Liver (tissue), 9 donors: ENCODE results near the gene MPHOSPH6. TPM values are rescaled to one million over a fixed set of nuclear protein-coding genes. Genes with fewer than 3 reads are reported as not detected.

ENCODE experiments used
- DNase-seq: peaks from one replicate; pipeline ENCODE4 v3.0.0-alpha.2; 2017; ENCODE audit warnings: low spot score
- H3K27ac ChIP-seq, 2 donors: one replicate each; pipeline ENCODE4 v1.7.0; 2013; ENCODE audit warnings: inconsistent platforms in 2 of 2, low read length in 2 of 2, control low read depth in 1 of 2, low read depth in 1 of 2, mild to moderate bottlenecking in 1 of 2
- H3K27me3 ChIP-seq, 4 donors: one replicate each; pipeline versions ENCODE4 v1.6.1 to v1.7.0; 2013; ENCODE audit warnings: low read length in 3 of 4, inconsistent platforms in 1 of 4, mild to moderate bottlenecking in 1 of 4, moderate library complexity in 1 of 4; ENCODE audit not compliant: control insufficient read depth in 4 of 4, insufficient read depth in 4 of 4
- H3K36me3 ChIP-seq, 4 donors: one replicate each; pipeline versions ENCODE4 v1.6.1 to v1.7.0; 2013; ENCODE audit warnings: low read length in 3 of 4, mild to moderate bottlenecking in 3 of 4, low read depth in 1 of 4, moderate library complexity in 1 of 4; ENCODE audit not compliant: control insufficient read depth in 4 of 4, insufficient read depth in 3 of 4
- H3K4me1 ChIP-seq, 4 donors: one replicate each; pipeline versions ENCODE4 v1.6.1 to v1.7.0; 2013; ENCODE audit warnings: low read length in 3 of 4, mild to moderate bottlenecking in 3 of 4, moderate library complexity in 1 of 4; ENCODE audit not compliant: control insufficient read depth in 4 of 4, insufficient read depth in 4 of 4
- H3K4me3 ChIP-seq, 3 donors: one replicate each; pipeline versions ENCODE4 v1.6.1 to v1.7.0; 2013; ENCODE audit warnings: low read length in 3 of 3, control low read depth in 1 of 3, low read depth in 1 of 3, mild to moderate bottlenecking in 1 of 3
- H3K9ac ChIP-seq, 2 donors: one replicate each; pipeline ENCODE4 v1.7.0; 2013; ENCODE audit warnings: low read length in 2 of 2, mild to moderate bottlenecking in 2 of 2, moderate library complexity in 2 of 2, control low read depth in 1 of 2, low read depth in 1 of 2
- H3K9me3 ChIP-seq, 4 donors: one replicate each; pipeline versions ENCODE4 v1.6.1 to v1.7.0; 2013; ENCODE audit warnings: low read length in 3 of 4; ENCODE audit not compliant: control insufficient read depth in 4 of 4
- FOXA1 ChIP-seq: IDR thresholded peaks from 2 replicates; pipeline ENCODE4 v1.6.1; 2016; ENCODE audit warnings: antibody characterized with exemption
- HNF4A ChIP-seq, 2 donors: conservative IDR thresholded peaks; 2 replicates each; pipeline ENCODE4 v1.6.1; 2016; ENCODE audit warnings: antibody characterized with exemption in 2 of 2, mild to moderate bottlenecking in 2 of 2
- HNF4G ChIP-seq: IDR thresholded peaks from 2 replicates; pipeline ENCODE4 v1.6.1; 2016; ENCODE audit warnings: antibody characterized with exemption
- JUND ChIP-seq, 2 donors: IDR thresholded peaks; 2 replicates each; pipeline ENCODE4 v1.6.1; 2016; ENCODE audit warnings: antibody characterized with exemption in 2 of 2
- NR2F2 ChIP-seq: IDR thresholded peaks from 2 replicates; pipeline ENCODE4 v1.6.1; 2016; ENCODE audit warnings: antibody characterized with exemption
- REST ChIP-seq: IDR thresholded peaks from 2 replicates; pipeline ENCODE4 v1.6.1; 2016; ENCODE audit warnings: antibody characterized with exemption, mild to moderate bottlenecking
- RXRA ChIP-seq, 2 donors: IDR thresholded peaks; 2 replicates each; pipeline ENCODE4 v1.6.1; 2017 to 2018; ENCODE audit warnings: antibody characterized with exemption in 2 of 2, mild to moderate bottlenecking in 1 of 2
- WGBS: extraction: QIAGEN DNeasy Blood & Tissue Kit; methylation state at CpG from one replicate; pipeline ENCODE4 v1.1.7; 2013; 5-methylcytosine and 5-hydroxymethylcytosine counted together
- polyA plus RNA-seq, 2 donors: library from polyadenylated mRNA; stranded (reverse) in 1 of 2; unstranded in 1 of 2; fragments of 200-250 nt in 1 of 2; fragments of >200 nt in 1 of 2; fragmentation: Nextera tagmentation in 1 of 2; extraction: Ambion mirVana in 1 of 2; gene quantifications; one replicate each; pipeline versions ENCODE4 v1.2.1 to v1.2.3, GENCODE V29; 2013 to 2015
- total RNA-seq, 2 donors: library from RNA; depleted of rRNA; stranded (reverse); fragments of >200 nt; gene quantifications; one replicate each; pipeline ENCODE4 v1.2.3, GENCODE V29; 2014
- TF ChIP-seq, protein P1 (sequence below): IDR thresholded peaks from 2 replicates; pipeline ENCODE4 v1.6.1; 2016; ENCODE audit warnings: antibody characterized with exemption
- TF ChIP-seq, protein P2 (sequence below): fragments of 150-350 bp; IDR thresholded peaks from 2 replicates; pipeline ENCODE4 v1.5.1; 2017; ENCODE audit warnings: improper control_type of control experiment, low read depth, low read length; ENCODE audit not compliant: missing input control
- TF ChIP-seq, protein P3 (sequence below): IDR thresholded peaks from 2 replicates; pipeline ENCODE4 v1.6.1; 2016; ENCODE audit warnings: antibody characterized with exemption
- donor health status: healthy.
- donor health status: healthy.
- donor health status: healthy.
- donor health status: healthy.
- donor health status: healthy.

MPHOSPH6 gene
- total and polyA plus RNA-seq, 4 donors: 7.3 to 15.1 (median 11.3) TPM

- TF ChIP-seq REST: no peak
- TF ChIP-seq JUND (IDR thresholded peaks at IDR 0.05): no peak
Measured at GRCh38 chr16:82201351-82201750, 31.3 kb upstream of the MPHOSPH6 start (continued).

GRCh38 chr16:82199209-82199608 lies 29.2 kb upstream of the MPHOSPH6 start:
- 94% methylated on average over 1 of the region's 1 CpG for WGBS
- DNase-seq: no peak
- TF ChIP-seq, protein P1, sequence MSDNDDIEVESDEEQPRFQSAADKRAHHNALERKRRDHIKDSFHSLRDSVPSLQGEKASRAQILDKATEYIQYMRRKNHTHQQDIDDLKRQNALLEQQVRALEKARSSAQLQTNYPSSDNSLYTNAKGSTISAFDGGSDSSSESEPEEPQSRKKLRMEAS: no peak
- no peak for TF ChIP-seq NR2F2
- no peak for TF ChIP-seq FOXA1
- TF ChIP-seq, protein P2, sequence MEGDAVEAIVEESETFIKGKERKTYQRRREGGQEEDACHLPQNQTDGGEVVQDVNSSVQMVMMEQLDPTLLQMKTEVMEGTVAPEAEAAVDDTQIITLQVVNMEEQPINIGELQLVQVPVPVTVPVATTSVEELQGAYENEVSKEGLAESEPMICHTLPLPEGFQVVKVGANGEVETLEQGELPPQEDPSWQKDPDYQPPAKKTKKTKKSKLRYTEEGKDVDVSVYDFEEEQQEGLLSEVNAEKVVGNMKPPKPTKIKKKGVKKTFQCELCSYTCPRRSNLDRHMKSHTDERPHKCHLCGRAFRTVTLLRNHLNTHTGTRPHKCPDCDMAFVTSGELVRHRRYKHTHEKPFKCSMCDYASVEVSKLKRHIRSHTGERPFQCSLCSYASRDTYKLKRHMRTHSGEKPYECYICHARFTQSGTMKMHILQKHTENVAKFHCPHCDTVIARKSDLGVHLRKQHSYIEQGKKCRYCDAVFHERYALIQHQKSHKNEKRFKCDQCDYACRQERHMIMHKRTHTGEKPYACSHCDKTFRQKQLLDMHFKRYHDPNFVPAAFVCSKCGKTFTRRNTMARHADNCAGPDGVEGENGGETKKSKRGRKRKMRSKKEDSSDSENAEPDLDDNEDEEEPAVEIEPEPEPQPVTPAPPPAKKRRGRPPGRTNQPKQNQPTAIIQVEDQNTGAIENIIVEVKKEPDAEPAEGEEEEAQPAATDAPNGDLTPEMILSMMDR: no peak
- no peak for TF ChIP-seq REST
- TF ChIP-seq, protein P3, sequence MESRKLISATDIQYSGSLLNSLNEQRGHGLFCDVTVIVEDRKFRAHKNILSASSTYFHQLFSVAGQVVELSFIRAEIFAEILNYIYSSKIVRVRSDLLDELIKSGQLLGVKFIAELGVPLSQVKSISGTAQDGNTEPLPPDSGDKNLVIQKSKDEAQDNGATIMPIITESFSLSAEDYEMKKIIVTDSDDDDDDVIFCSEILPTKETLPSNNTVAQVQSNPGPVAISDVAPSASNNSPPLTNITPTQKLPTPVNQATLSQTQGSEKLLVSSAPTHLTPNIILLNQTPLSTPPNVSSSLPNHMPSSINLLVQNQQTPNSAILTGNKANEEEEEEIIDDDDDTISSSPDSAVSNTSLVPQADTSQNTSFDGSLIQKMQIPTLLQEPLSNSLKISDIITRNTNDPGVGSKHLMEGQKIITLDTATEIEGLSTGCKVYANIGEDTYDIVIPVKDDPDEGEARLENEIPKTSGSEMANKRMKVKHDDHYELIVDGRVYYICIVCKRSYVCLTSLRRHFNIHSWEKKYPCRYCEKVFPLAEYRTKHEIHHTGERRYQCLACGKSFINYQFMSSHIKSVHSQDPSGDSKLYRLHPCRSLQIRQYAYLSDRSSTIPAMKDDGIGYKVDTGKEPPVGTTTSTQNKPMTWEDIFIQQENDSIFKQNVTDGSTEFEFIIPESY: no peak
- TF ChIP-seq RXRA (IDR thresholded peaks at IDR 0.05): no peak
- no peak for TF ChIP-seq HNF4G
- TF ChIP-seq HNF4A (conservative IDR thresholded peaks at IDR 0.05): no peak
- TF ChIP-seq JUND (IDR thresholded peaks at IDR 0.05): no peak

More at GRCh38 chr16:82199209-82199608, 29.2 kb upstream of the MPHOSPH6 start:
- Histone ChIP-seq H3K9me3 (no peaks in the 10 kb centered on the region), H3K4me1 (peaks cover 0 to 19% (median 11%) of the 10 kb centered on the region in 4 donors), H3K4me3 (no peak overlapping the region), H3K9ac (no peak overlapping the region), H3K27ac (no peak overlapping the region), H3K27me3 (no peaks in the 10 kb centered on the region), H3K36me3 (no peaks in the 10 kb centered on the region)
